Kidney (tissue), 14 donors: ENCODE results near the gene KLHL40. TPM values are rescaled to one million over a fixed set of nuclear protein-coding genes. Genes with fewer than 3 reads are reported as not detected.

Experiments used
- DNase-seq, 5 donors: peaks; one replicate each; pipeline ENCODE4 v3.0.0-alpha.2; 2013 to 2020
- FAIRE-seq: peaks from 2 replicates; lab custom pipeline; 2012; peaks lifted over from hg19 to GRCh38; lab: Jason Lieb, UNC
- H3K27ac ChIP-seq, 2 donors: one replicate each; pipeline ENCODE4 v1.7.0; 2013; ENCODE audit warnings: low read depth in 2 of 2, low read length in 2 of 2, inconsistent platforms in 1 of 2
- H3K27me3 ChIP-seq: one replicate; pipeline ENCODE4 v1.7.1; 2013; ENCODE audit warnings: low read length, inconsistent platforms; ENCODE audit not compliant: control insufficient read depth, insufficient read depth
- H3K36me3 ChIP-seq, 3 donors: one replicate each; pipeline versions ENCODE4 v1.7.0 to v1.7.1; 2013; ENCODE audit warnings: low read length in 3 of 3, control low read depth in 1 of 3, inconsistent platforms in 1 of 3; ENCODE audit not compliant: insufficient read depth in 3 of 3, control insufficient read depth in 2 of 3
- H3K4me1 ChIP-seq, 3 donors: one replicate each; pipeline versions ENCODE4 v1.7.0 to v1.7.1; 2013; ENCODE audit warnings: low read length in 3 of 3, inconsistent platforms in 1 of 3, low read depth in 1 of 3; ENCODE audit not compliant: control insufficient read depth in 2 of 3, insufficient read depth in 2 of 3
- H3K4me3 ChIP-seq, 3 donors: one replicate each; pipeline versions ENCODE4 v1.7.0 to v1.8.1; 2013; ENCODE audit warnings: low read length in 3 of 3, control low read depth in 1 of 3, inconsistent platforms in 1 of 3
- H3K9ac ChIP-seq, 3 donors: one replicate each; pipeline versions ENCODE4 v1.7.0 to v1.7.1; 2013; ENCODE audit warnings: low read length in 3 of 3, control low read depth in 1 of 3, inconsistent platforms in 1 of 3
- H3K9me3 ChIP-seq, 3 donors: one replicate each; pipeline versions ENCODE4 v1.7.0 to v1.7.1; 2013; ENCODE audit warnings: low read length in 3 of 3, control low read depth in 1 of 3, inconsistent platforms in 1 of 3; ENCODE audit not compliant: control insufficient read depth in 2 of 3, insufficient read depth in 1 of 3
- intact Hi-C: fragments of 100-400 bp; cut with DNase I; formaldehyde crosslinking; loops from one replicate; pipeline ENCODE4 v1.11.1; 2022
- polyA plus RNA-seq: library from polyadenylated mRNA; stranded (reverse); fragments of 350-450 nt; fragmentation: Illumina TruSeq; extraction: RNeasy Lipid Tissue Mini Kit (QIAGEN cat#74804); gene quantifications from one replicate; pipeline ENCODE4 v1.2.3, GENCODE V29; 2014; ENCODE audit warnings: low read depth, low replicate concordance; ENCODE audit not compliant: insufficient read depth
- total RNA-seq: library from RNA; stranded (reverse); fragmentation: NEBNext Ultra II Directional; extraction: Animal tissue kit (Norgen Biotek cat#: 25700); gene quantifications from one replicate; pipeline ENCODE4 v1.2.1, GENCODE V29; 2021
- TF ChIP-seq, protein P1 (sequence below): IDR thresholded peaks from 3 replicates; pipeline ENCODE4 v1.5.1; 2012; ENCODE audit warnings: mild to moderate bottlenecking, moderate library complexity, borderline replicate concordance; ENCODE audit not compliant: insufficient read depth; ENCODE audit errors: extremely low read depth
- donor health status: control.
- donor health status: control.
- donor health status: control.
- donor health status: control.
- donor health status: control.
- donor health status: DM: yes; HTN: yes; CAD: no.
- donor health status: Normal renal cell carcinoma (clear cell type).

Gene KLHL40
- total and polyA plus RNA-seq, 2 donors from 2014 or later, result not detected

DNA sequence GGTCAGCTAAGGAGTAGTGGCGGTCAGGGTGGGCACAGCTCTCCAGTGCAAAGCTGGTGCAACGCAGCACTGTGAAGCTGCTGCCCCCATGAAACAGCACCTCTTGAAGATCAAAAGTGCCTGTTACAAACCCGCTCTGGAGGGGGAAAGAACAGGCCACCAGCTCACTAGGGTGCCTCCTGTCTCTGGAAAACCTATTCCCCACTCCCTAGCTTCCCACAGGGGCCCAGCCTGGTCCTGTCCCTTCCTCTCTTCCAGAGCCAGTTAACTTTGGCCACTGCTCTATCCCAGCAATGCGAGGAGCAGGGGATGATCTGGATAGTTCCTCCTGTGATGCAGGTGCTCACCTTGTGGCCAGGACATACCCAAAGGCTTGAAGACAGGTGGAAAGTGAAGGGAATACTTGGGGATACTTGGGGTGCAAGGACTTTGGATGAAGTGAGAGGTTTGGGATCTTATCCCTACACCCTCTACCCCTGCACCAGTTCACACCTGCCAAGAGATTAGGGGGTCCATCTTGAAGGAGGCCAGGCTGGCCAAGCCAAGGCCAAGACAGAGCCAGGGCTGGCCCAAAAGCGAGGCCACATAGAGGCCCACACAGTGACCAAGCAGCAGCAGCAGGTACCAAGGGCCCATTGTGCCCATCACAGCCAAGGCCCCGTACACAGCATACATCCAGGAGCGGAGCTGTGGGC is 13.0 kb downstream of the KLHL40 start:
- DNase-seq, result no peak
- TF ChIP-seq, protein P1, sequence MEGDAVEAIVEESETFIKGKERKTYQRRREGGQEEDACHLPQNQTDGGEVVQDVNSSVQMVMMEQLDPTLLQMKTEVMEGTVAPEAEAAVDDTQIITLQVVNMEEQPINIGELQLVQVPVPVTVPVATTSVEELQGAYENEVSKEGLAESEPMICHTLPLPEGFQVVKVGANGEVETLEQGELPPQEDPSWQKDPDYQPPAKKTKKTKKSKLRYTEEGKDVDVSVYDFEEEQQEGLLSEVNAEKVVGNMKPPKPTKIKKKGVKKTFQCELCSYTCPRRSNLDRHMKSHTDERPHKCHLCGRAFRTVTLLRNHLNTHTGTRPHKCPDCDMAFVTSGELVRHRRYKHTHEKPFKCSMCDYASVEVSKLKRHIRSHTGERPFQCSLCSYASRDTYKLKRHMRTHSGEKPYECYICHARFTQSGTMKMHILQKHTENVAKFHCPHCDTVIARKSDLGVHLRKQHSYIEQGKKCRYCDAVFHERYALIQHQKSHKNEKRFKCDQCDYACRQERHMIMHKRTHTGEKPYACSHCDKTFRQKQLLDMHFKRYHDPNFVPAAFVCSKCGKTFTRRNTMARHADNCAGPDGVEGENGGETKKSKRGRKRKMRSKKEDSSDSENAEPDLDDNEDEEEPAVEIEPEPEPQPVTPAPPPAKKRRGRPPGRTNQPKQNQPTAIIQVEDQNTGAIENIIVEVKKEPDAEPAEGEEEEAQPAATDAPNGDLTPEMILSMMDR, result no peak
- H3K27me3 ChIP-seq, result no peaks in the 10 kb centered on the region
- H3K9me3 ChIP-seq, result no peaks in the 10 kb centered on the region
- H3K4me1 ChIP-seq, result no peaks in the 10 kb centered on the region
- intact Hi-C loops, result no loop called here
- H3K27ac ChIP-seq, result no peak overlapping the region
- no peak overlapping the region for H3K4me3 ChIP-seq
- no peaks in the 10 kb centered on the region for H3K36me3 ChIP-seq
- H3K9ac ChIP-seq, result no peak overlapping the region
- no peak for FAIRE-seq

DNA sequence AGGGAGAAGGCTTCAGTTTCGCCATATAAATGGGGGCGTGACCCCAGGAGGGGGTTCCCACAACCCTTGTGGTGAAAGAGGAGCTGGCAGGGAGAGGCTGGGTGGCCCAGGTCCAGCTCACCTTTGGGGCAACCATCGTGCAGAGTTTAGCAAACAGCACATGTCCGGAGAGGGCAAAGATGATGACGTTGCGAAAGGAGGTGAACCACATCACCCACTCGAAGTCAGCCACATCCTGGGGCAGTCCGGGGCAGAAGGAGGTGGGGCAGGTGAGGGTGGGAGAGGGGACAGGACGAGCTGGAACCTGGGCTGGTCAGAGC is 13.5 kb downstream of the KLHL40 start:
- Histone ChIP-seq H3K4me1 (no peaks in the 10 kb centered on the region), H3K9me3 (no peaks in the 10 kb centered on the region), H3K9ac (no peak overlapping the region), H3K27ac (no peak overlapping the region), H3K4me3 (no peak overlapping the region), H3K27me3 (no peaks in the 10 kb centered on the region), H3K36me3 (no peaks in the 10 kb centered on the region)
- DNase-seq (no peak), FAIRE-seq (no peak)
- TF ChIP-seq, protein P1, result no peak
- intact Hi-C loops, result no loop called here

DNA sequence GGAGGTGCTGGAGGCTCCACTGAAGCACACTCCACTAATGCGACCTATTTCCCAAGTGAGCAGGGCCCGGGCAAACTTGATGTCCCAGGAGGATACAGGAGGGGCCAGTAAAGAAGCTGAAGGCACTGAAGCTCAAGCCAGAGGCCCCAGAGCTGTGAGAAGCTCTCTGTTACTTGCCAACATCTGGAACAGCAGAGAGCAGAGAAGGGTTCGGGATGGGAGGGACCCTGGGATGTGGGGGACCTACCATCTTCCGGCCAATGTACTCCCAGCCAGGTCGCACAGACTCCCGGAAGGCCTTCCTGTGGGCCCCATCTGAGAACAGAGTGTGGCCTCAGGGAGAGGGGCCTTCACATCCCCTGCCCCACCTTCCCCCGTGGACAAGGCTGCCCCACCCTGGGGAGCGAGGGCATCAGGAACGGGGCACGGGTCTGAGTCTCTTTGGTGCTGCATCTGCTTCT is 14.2 kb downstream of the KLHL40 start:
- Histone ChIP-seq H3K4me1 (no peaks in the 10 kb centered on the region), H3K27me3 (no peaks in the 10 kb centered on the region), H3K36me3 (no peaks in the 10 kb centered on the region), H3K9ac (no peak overlapping the region), H3K27ac (no peak overlapping the region), H3K4me3 (no peak overlapping the region), H3K9me3 (no peaks in the 10 kb centered on the region)
- FAIRE-seq (no peak), DNase-seq (no peak)
- TF ChIP-seq, protein P1, result no peak
- intact Hi-C loops, result no loop called here
